ENCODE results near the gene EXD1.

EXD1 gene

GRCh38 chr15:41205315-41205714 lies 25.2 kb downstream of the EXD1 start:
- TF ChIP-seq CTCF (IDR thresholded peaks at IDR 0.05; ENCODE audit: control insufficient read depth, insufficient read depth, low read depth, low read length, missing control alignments) = no peak
- no peak for DNase-seq (ENCODE audit: low read depth)
- H3K4me3 ChIP-seq (ENCODE audit: control insufficient read depth, low read depth, low read length) = no peak overlapping the region

DNA sequence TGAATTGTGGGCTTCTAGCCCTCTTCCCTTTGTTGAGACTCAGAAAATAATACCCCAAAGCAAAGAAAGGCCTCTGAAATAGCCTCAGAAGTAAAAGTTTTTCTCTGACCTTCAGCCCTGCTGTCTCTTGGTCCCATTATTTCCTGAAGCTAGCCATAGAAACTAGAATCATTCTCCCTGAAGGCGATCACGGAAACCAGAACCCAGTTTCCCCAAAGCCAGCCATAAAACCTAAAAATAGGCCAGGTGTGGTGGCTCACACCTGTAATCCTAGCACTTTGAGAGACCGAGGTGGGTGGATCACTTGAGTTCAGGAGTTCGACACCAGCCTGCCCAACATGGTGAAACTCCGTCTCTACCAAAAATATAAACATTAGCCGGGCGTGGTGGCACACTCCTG lies 27.2 kb downstream of the EXD1 start:
- TF ChIP-seq CTCF (IDR thresholded peaks at IDR 0.05; ENCODE audit: control insufficient read depth, insufficient read depth, low read depth, low read length, missing control alignments) = no peak
- H3K4me3 ChIP-seq (ENCODE audit: control insufficient read depth, low read depth, low read length) = no peak overlapping the region
- DNase-seq (ENCODE audit: low read depth) = no peak

DNA sequence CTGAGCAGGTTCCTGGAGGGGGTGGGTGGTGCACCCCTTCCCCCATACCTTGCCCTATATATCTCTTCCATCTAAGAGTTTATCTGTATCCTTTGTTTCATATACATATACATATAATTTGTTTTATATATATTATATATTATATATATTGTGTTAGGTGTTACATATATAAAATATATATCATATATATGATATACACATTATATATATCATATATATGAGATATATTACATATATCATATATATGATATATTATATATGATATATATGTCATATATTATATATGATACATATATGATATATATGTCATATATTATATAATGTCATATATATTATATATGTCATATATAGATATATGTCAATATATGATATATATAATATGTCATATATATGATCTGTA lies 31.1 kb downstream of the EXD1 start:
- TF ChIP-seq CTCF (IDR thresholded peaks at IDR 0.05; ENCODE audit: control insufficient read depth, insufficient read depth, low read depth, low read length, missing control alignments) = no peak
- DNase-seq (ENCODE audit: low read depth) = no peak
- H3K4me3 ChIP-seq (ENCODE audit: control insufficient read depth, low read depth, low read length) = no peak overlapping the region

- no peak for TF ChIP-seq CTCF (IDR thresholded peaks at IDR 0.05; ENCODE audit: control insufficient read depth, insufficient read depth, low read depth, low read length, missing control alignments)
- DNase-seq (ENCODE audit: low read depth) = no peak
- H3K4me3 ChIP-seq (ENCODE audit: control insufficient read depth, low read depth, low read length) = no peak overlapping the region
Measured at GRCh38 chr15:41194444-41194843, 36.1 kb downstream of the EXD1 start.

GRCh38 chr15:41183581-41183980 lies 47.0 kb downstream of the EXD1 start:
- no peak for DNase-seq (ENCODE audit: low read depth)
- H3K4me3 ChIP-seq (ENCODE audit: control insufficient read depth, low read depth, low read length) = no peak overlapping the region
- TF ChIP-seq CTCF (IDR thresholded peaks at IDR 0.05; ENCODE audit: control insufficient read depth, insufficient read depth, low read depth, low read length, missing control alignments) = no peak

- no peak for DNase-seq (ENCODE audit: low read depth)
- no peak for TF ChIP-seq CTCF (IDR thresholded peaks at IDR 0.05; ENCODE audit: control insufficient read depth, insufficient read depth, low read depth, low read length, missing control alignments)
- no peak overlapping the region for H3K4me3 ChIP-seq (ENCODE audit: control insufficient read depth, low read depth, low read length)
Measured at GRCh38 chr15:41182266-41182665, 48.3 kb downstream of the EXD1 start.

DNA sequence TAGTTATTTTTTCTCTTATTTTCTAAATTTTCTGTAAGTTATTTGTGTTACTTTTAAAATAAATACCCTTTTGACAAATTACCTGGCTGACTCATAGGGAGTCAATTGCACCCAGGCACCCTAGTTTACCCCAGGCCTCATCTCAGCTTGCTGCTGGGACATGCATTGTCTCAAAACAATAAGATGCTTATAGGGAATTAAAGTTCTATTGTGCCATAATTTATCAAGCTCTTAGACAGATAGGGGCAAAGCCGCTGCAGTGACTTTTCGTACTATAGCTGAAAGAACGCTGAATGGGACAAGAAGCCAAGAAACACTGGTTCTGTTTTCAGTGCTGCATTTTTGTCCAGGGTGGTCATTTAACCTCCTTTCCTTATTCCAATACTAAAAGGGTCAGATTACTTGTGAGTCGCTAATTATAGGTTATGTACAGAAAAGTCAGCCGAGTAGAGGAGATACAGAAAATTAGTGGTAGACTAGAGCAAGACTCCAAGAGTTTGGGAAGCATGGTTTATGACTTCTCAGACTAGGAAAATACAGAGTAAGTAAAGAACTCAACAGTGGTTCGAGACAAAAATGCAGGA lies 50.3 kb downstream of the EXD1 start:
- no peak for DNase-seq (ENCODE audit: low read depth)
- no peak overlapping the region for H3K4me3 ChIP-seq (ENCODE audit: control insufficient read depth, low read depth, low read length)
- TF ChIP-seq CTCF (IDR thresholded peaks at IDR 0.05; ENCODE audit: control insufficient read depth, insufficient read depth, low read depth, low read length, missing control alignments) = no peak
